ENCODE results near the gene CHST12. TPM values are rescaled to one million over a fixed set of nuclear protein-coding genes. Genes with fewer than 3 reads are reported as not detected.

The CHST12 gene
- polyA plus RNA-seq, 3 donors, result 10.5 to 20.4 (median 15.7) TPM

Other genes with a start within 250 kb of the CHST12 start
- gene MAD1L1, start 170.7 kb upstream of the CHST12 start, polyA plus RNA-seq, result 10 to 100 TPM; 10.7 to 48.1 (median 18.4) TPM
- gene MRM2, start 161.4 kb upstream of the CHST12 start, polyA plus RNA-seq, result 10 to 100 TPM in 2 of 3 donors, 1 to 10 TPM in 1; 9.2 to 21.8 (median 15.7) TPM
- 10 to 100 TPM; 11.7 to 26.1 (median 17.9) TPM for gene NUDT1, start 161.4 kb upstream of the CHST12 start, polyA plus RNA-seq
- 10 to 100 TPM; 11.8 to 44.0 (median 26.2) TPM for gene SNX8, start 89.2 kb upstream of the CHST12 start, polyA plus RNA-seq
- gene EIF3B, start 48.8 kb upstream of the CHST12 start, polyA plus RNA-seq, result 100 to 1,000 TPM in 1 of 3 donors, 10 to 100 TPM in 2; 64.8 to 130 (median 74.6) TPM
- gene GRIFIN, start 72.8 kb downstream of the CHST12 start, polyA plus RNA-seq, result not detected
- 10 to 100 TPM; 12.5 to 52.7 (median 23.7) TPM for gene LFNG, start 116.2 kb downstream of the CHST12 start, polyA plus RNA-seq
- gene BRAT1, start 151.9 kb downstream of the CHST12 start, polyA plus RNA-seq, result 10 to 100 TPM; 17.8 to 29.8 (median 18.7) TPM
- gene IQCE, start 155.4 kb downstream of the CHST12 start, polyA plus RNA-seq, result 1 to 10 TPM; 4.3 to 8.7 (median 5.4) TPM
- 10 to 100 TPM in 2 of 3 donors, 1 to 10 TPM in 1; 7.2 to 49.8 (median 26.4) TPM for gene TTYH3, start 228.4 kb downstream of the CHST12 start, polyA plus RNA-seq

Data from adipose tissue (tissue), 3 donors.